ENCODE data around the gene SLC39A8. TPM values are rescaled to one million over a fixed set of nuclear protein-coding genes. Genes with fewer than 3 reads are reported as not detected.
"Not testable (repeated sequence)": the region's sequence is repeated elsewhere in the genome, so short reads cannot be mapped to it uniquely, and the experiment has no call there.

SLC39A8 gene
- 21.0 TPM for total RNA-seq

GRCh38 chr4:102344954-102345794 lies at the start of gene SLC39A8:
TSS of gene SLC39A8 (minus strand) at chr4:102345482. CDS start at chr4:102344662, 820 bp downstream.
- DNase-seq: peak; percentile 79

GRCh38 chr4:102392033-102392744 lies 46.9 kb upstream of the SLC39A8 start:
- DNase-seq: no peak

- DNase-seq: no peak
Observed at GRCh38 chr4:102390438-102390837, 45.2 kb upstream of the SLC39A8 start.

GRCh38 chr4:102388611-102389010 lies 43.3 kb upstream of the SLC39A8 start:
- no peak for DNase-seq

- DNase-seq: no peak
Observed at GRCh38 chr4:102387552-102388150, 42.4 kb upstream of the SLC39A8 start.

GRCh38 chr4:102386966-102387365 lies 41.7 kb upstream of the SLC39A8 start:
- no peak for DNase-seq

- not testable (repeated sequence) for DNase-seq
Observed at GRCh38 chr4:102380253-102380652, 35.0 kb upstream of the SLC39A8 start.

- no peak for DNase-seq
Observed at GRCh38 chr4:102362922-102363432, 17.7 kb upstream of the SLC39A8 start.

- no peak for DNase-seq
Observed at GRCh38 chr4:102358128-102358527, 12.8 kb upstream of the SLC39A8 start.

GRCh38 chr4:102357637-102358036 lies 12.4 kb upstream of the SLC39A8 start:
- DNase-seq: not testable (repeated sequence)

- DNase-seq: no peak
Observed at GRCh38 chr4:102356562-102357202, 11.4 kb upstream of the SLC39A8 start.

- no peak for DNase-seq
Observed at GRCh38 chr4:102355748-102356147, 10.5 kb upstream of the SLC39A8 start.

- DNase-seq: no peak
Observed at GRCh38 chr4:102354671-102355454, 9.6 kb upstream of the SLC39A8 start.

GRCh38 chr4:102352781-102353180 lies 7.5 kb upstream of the SLC39A8 start:
- no peak for DNase-seq

- no peak for DNase-seq
Observed at GRCh38 chr4:102350634-102351033, 5.4 kb upstream of the SLC39A8 start.

GRCh38 chr4:102348701-102349100 lies 3.4 kb upstream of the SLC39A8 start:
- DNase-seq: no peak

GRCh38 chr4:102345795-102346100 lies 466 bp upstream of the SLC39A8 start:
- DNase-seq: no peak

GRCh38 chr4:102344520-102344953 lies 745 bp downstream of the SLC39A8 start:
- DNase-seq: peak; percentile 36

- DNase-seq: no peak
Observed at GRCh38 chr4:102343964-102344519, 1.2 kb downstream of the SLC39A8 start.

- DNase-seq: no peak
Observed at GRCh38 chr4:102342404-102343074, 2.7 kb downstream of the SLC39A8 start.

GRCh38 chr4:102341201-102341600 lies 4.1 kb downstream of the SLC39A8 start:
- DNase-seq: no peak

Data from skin of body (tissue), 2 donors.